ENCODE data around the gene UCN2. TPM values are rescaled to one million over a fixed set of nuclear protein-coding genes. Genes with fewer than 3 reads are reported as not detected.

The UCN2 gene
- total and polyA plus RNA-seq, 2 donors (not counting 3 experiments of a cell fraction or from before 2014, with no cell fraction given): 0.11 TPM; not detected in 1

DNA sequence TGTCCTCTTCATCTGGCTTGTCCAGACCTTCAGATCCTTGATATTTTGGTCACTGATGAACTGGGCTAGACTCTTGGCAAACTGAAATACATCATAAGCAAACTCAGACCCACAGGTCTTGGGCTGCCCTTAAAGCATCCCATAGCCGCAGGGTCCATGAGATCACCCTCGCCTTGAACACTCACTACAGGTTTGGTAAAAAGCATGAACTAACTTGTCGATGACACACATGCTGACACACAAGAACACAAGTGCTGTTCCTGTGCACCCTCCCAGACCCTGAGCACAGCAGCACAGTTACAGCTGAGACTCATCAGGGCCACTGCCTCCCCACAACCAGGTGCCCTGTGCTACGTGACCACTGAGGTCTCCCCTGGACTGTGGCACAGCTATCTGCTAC, 28.0 kb downstream of the UCN2 start:
- H3K9me3 ChIP-seq (replicated peaks; ENCODE audit: control insufficient read depth, insufficient read depth, low read length): no peaks in the 10 kb centered on the region
- no peak overlapping the region for H3K4me3 ChIP-seq (replicated peaks in 1 of 3; ENCODE audit: insufficient read depth in 1 of 3, low read depth in 1 of 3, low read length in 3 of 3)
- H3K9ac ChIP-seq (replicated peaks; ENCODE audit: extremely low read depth, insufficient read depth, low read length): no peak overlapping the region
- TF ChIP-seq POLR2A (IDR thresholded peaks at IDR 0.05; ENCODE audit: low read depth, low read length) (no peak), JUN (IDR thresholded peaks at IDR 0.05; ENCODE audit: borderline replicate concordance, insufficient read depth, insufficient read length, low read depth) (no peak), EZH2 (IDR thresholded peaks at IDR 0.05; ENCODE audit: borderline replicate concordance, low read depth, low read length, severe bottlenecking) (no peak), CTCF (IDR thresholded peaks at IDR 0.05; ENCODE audit: extremely low read depth in 1 of 2, insufficient read depth in 1 of 2, low read depth in 1 of 2, low read length in 2 of 2) (no peak), MYC (IDR thresholded peaks at IDR 0.05; ENCODE audit: low read depth, low read length) (no peak), FOS (IDR thresholded peaks at IDR 0.05; ENCODE audit: borderline replicate concordance, insufficient read depth, low read length) (no peak), MAX (IDR thresholded peaks at IDR 0.05; ENCODE audit: insufficient read depth, insufficient read length) (no peak), GATA2 (IDR thresholded peaks at IDR 0.05; ENCODE audit: insufficient read depth, insufficient read length, low read depth, low read length) (no peak), POLR2AphosphoS5 (IDR thresholded peaks at IDR 0.05; ENCODE audit: insufficient read depth, low read depth, low read length) (no peak)
- H3K36me3 ChIP-seq (ENCODE audit: control insufficient read depth in 2 of 2, extremely low read depth in 1 of 2, insufficient read depth in 2 of 2, low read length in 2 of 2): no peaks in the 10 kb centered on the region
- H4K20me1 ChIP-seq (replicated peaks; ENCODE audit: control insufficient read depth, extremely low read depth, insufficient read depth, low read length): no peaks in the 10 kb centered on the region
- dilution Hi-C loops (cut with MboI; ENCODE audit: extremely low pct_ligation_motif_present, low sequenced_read_pairs) (no loop called here), intact Hi-C loops (cut with micrococcal nuclease) (no loop called here)
- no peaks in the 10 kb centered on the region for H3K9me1 ChIP-seq (replicated peaks; ENCODE audit: control insufficient read depth, extremely low read depth, insufficient read depth, low read length)
- H3K27me3 ChIP-seq (ENCODE audit: control insufficient read depth in 2 of 2, insufficient read depth in 2 of 2, low read length in 2 of 2): no peaks in the 10 kb centered on the region
- H2AFZ ChIP-seq (ENCODE audit: low read depth, low read length): no peak overlapping the region
- ChIA-PET POLR2A (no interaction called here), CTCF (interaction anchor here (1.0 kb wide), 1 partner anchor 100 kb away, joined by 3 read pairs; the partner anchor contains the start of gene SLC26A6)
- H3K4me2 ChIP-seq (ENCODE audit: insufficient read depth, low read length): no peak overlapping the region
- BruUV-seq (replicated peaks): no TSS peak
- DNase-seq (ENCODE audit: low read depth, low spot score): no peak
- no peak for FAIRE-seq
- no peak overlapping the region for H3K27ac ChIP-seq (ENCODE audit: insufficient read depth, low read depth, low read length)
- no peaks in the 10 kb centered on the region for H3K4me1 ChIP-seq (ENCODE audit: control insufficient read depth, extremely low read depth, insufficient read depth, low read length)
- H3K79me2 ChIP-seq (ENCODE audit: control insufficient read depth, insufficient read depth, low read length): no peaks in the 10 kb centered on the region
